GM21528 (cell line): Measurements from ENCODE around the gene PDPK1.

Experiments used
- ATAC-seq: cut with Tn5 transposase; IDR thresholded peaks from one replicate; pipeline ENCODE4 v1.9.1; 2021; ENCODE audit warnings: mild to moderate bottlenecking, moderate library complexity; ENCODE audit not compliant: unreplicated experiment, low FRiP score

The PDPK1 gene

DNA sequence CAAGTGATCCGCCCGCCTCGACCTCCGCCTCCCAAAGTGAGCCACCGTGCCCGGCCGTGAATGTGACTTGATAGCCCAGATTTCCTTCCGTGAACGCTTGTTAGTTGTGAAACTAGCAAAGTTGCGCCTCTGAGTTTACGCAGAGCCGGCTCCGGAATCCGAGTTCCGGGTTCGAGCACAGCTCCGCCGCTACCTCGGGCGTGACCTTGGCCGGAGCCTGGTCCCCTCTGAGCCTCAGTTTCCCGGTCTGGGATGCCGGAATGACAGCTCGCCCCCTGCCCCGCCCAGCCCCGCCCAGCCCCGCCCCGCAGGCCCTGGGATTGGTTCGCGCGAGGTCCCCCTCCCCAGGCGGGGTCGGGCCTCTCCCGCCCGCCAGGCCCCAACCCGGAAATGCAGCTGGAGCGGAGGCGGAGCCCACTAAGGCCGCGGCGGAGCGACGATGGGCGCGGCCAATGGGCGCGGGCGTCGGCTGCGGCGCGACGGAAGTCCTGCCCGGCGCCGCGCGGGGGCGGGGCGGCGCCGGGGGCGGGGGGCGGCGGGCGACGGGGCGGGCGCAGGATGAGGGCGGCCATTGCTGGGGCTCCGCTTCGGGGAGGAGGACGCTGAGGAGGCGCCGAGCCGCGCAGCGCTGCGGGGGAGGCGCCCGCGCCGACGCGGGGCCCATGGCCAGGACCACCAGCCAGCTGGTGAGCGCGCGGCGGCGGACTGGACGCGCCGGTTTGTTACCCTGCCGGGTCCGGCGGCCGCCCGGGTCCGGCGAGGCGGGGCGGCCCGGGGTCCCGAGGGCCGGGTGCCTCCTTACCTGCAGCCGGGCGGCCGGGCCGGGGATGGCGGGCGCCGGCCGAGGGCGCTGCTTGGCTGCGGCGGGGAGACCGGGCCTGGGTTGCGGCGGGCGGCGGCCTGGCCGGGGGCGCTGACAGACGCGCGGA is at the start of gene PDPK1:
Gene PDPK1, plus strand, starts transcription at position 571 of the 929 bp plus-strand sequence. Its CDS starts 92 bp downstream, at position 663.
- ATAC-seq: peak; percentile 80

DNA sequence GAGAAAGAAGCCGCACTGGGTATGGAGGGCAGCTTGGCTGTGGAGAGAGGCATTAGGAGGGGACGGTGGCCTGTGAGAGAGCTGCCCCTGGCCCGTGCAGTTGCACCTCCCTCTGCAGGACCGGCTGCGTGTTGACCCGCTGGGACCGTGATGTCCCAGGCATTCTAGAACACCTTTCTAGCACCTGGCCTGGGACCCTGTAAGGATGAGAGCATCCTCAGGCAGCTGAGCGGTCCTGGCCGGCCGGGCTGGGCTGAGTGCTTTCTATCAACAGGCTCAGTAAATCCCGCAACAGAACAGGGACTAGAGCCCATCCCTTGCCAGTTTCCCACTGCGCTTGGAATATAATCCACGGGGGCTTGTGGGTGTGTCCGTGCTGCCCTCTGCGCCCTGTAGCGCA is 48.2 kb upstream of the PDPK1 start:
- no peak for ATAC-seq

GRCh38 chr16:2490190-2491105 is 47.4 kb upstream of the PDPK1 start:
- no peak for ATAC-seq

DNA sequence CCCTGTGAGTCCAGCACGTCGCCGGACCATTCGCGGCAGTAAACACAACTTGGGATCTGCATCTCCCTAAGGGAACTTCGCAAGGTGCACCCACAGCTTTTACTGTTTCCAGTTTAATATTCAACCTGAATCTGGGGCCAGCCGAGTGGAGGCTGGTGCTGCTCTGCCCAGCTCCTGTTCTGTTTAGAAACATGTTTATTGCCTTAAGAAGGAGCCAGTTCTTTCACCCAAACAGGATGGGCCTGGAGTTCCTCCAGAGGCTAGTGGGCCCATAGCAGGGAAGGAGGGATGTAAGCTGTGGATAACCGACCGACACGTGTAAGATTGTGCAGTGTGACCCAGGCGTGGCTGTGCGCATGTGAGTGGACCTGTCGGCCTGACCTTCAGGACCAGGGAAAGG is 45.5 kb upstream of the PDPK1 start:
- ATAC-seq: no peak

DNA sequence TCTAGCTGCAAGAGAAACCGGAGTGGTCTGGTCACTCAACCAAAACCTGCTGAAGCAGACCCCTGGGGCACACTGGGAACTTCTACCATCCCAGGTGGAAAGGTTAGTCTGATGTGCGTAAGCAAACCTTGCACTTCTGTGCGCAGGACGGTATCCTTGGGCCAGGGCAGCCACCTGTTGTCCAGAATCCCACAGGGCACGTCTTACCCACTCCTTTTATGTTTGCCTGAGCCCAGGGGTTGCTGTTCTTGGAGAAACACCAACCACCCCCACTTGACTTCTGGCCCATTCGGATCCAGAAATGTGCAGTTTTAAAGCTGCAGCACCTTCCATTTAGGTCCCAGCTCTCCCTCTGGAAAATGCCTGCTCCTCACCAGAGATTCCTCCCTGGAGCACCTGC is 44.2 kb upstream of the PDPK1 start:
- ATAC-seq: no peak

GRCh38 chr16:2494616-2495015 is 43.2 kb upstream of the PDPK1 start:
- no peak for ATAC-seq

DNA sequence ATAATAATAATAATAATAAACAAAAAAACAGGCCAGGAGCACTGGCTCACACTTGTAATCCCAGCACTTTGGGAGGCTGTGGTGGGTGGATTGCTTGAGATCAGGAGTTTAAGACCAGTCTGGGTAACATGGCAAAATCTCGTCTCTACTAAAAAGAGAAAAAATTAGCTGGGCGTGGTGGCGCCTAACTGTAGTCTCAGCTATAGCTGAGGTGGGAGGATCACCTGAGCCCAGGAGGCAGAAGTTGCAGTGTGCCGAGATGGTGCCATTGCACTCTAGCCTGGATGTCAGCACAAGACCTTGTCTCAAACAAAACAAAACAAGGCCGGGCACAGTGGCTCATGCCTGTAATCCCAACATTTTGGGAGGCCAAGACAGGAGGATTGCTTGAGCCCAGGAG is 42.8 kb upstream of the PDPK1 start:
- no peak for ATAC-seq

DNA sequence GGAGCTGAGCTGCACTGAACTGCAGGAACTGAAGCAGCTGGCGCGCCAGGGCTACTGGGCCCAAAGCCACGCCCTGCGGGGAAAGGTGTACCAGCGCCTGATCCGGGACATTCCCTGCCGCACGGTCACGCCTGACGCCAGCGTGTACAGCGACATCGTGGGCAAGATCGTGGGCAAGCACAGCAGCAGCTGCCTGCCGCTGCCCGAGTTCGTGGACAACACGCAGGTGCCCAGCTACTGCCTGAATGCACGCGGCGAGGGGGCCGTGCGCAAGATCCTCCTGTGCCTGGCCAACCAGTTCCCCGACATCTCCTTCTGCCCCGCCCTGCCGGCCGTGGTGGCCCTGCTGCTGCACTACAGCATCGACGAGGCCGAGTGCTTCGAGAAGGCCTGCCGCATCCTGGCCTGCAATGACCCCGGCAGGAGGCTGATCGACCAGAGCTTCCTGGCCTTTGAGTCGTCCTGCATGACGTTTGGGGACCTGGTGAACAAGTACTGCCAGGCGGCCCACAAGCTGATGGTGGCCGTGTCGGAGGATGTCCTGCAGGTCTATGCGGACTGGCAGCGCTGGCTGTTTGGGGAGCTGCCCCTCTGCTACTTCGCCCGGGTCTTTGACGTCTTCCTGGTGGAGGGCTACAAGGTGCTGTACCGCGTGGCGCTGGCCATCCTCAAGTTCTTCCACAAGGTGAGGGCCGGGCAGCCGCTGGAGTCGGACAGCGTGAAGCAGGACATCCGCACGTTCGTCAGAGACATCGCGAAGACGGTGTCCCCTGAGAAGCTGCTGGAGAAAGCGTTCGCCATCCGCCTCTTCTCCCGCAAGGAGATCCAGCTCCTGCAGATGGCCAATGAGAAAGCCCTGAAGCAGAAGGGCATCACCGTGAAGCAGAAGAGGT is 41.4 kb upstream of the PDPK1 start:
- ATAC-seq: no peak

DNA sequence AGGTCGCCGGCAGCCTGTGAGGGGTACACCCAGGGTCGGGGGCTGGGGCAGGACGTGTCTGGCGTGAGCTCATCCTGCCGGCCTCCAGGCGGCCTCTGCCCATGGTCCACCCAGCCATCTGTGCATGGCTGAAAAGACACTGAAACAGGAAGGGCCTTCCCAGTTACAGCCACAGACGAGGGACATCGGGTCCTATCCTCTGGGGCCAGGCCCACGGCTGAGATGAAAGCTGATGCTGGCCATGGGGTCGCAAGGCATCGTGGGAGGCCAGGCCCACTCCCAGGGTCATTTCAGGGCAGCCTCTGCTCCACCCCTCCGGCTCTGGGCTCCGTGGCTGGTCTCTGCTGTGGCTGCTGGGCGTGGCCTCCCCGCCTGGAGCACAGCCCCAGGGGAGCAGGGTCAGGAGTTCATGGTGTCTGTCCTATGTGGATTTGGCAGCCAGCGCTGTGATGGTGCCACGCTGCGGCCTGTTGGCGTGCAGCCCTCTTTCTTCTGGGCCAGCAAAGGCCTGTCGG is 40.6 kb upstream of the PDPK1 start:
- no peak for ATAC-seq

GRCh38 chr16:2497695-2498484 is 39.9 kb upstream of the PDPK1 start:
- no peak for ATAC-seq

DNA sequence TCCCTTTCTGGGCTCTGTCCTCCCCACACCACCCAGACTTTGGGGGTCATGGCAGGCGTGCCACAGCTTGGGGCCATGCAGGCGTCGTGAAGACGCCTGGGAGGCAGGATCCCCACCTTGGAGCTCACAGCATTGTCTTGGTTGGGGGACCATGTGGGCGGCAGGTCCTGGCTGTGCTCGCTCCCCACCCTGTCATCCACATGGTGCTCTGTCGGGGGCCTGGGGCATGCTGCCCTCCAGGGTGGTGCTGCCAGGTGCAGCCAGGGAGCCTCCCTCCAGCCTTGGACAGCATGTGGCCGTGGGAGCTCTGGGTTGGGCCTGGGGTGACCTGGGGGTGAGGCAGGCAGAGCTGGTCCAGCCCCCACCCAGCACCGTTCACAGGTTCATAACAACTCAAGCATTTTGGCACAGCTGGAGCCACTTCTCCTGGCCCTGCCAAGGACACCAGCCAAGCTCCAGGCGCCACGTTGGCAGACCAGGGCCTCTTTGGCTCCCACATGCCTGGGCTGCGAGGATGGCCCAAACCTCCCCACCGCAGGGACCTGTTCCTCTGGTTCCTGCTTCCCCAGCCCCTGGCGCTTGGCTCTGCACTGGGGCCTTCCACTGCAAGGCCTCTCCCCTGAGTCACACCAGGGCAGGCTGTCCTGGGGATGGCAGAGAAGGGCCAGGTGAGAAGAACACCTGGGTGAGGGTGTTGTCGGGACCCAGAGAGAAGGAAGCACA is 39.1 kb upstream of the PDPK1 start:
- ATAC-seq: no peak

GRCh38 chr16:2499454-2499853 is 38.4 kb upstream of the PDPK1 start:
- no peak for ATAC-seq

DNA sequence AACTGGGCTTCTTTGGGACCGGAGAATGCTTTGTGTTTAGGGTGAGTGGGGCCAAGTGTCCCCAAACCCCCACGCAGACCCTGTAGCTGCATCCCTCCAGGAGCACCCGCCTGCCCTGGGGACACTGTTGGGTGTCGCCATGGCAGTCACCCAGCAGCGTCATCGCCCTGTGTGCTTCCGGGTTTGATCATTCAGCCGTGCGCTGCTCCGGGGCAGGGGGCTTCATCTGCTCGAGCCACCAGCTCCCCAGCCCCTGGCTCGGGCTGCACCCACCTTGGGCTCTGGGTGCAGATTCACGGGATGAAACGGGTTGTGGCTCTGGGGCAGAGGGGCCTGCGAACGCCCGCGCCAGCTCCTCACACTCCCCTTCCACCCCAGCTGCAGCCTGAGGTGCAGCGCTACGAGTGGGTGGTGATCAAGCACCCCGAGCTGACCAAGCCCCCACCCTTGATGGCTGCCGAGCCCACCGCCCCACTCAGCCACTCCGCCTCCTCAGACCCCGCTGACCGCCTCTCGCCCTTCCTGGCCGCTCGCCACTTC is 37.9 kb upstream of the PDPK1 start:
- ATAC-seq: no peak

DNA sequence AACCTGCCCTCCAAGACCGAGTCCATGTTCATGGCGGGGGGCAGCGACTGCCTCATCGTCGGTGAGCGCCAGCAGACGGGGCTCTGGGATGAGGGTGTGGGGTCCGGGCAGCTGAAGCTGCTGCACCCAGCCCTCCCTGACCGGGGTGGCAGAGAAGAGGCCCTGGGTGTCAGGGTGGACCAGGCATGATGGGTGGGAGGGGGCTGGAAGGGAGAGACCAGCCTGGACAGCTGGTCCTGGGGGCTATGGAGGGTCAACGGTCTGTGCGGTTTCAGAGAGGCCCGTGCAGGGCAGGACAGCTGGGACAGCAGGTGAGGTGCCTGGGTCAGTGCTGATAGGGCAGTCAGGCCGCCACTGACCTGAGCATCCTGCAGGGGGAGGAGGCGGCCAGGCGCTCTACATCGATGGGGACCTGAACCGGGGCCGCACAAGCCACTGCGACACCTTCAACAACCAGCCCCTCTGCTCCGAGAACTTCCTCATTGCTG is 37.3 kb upstream of the PDPK1 start:
- ATAC-seq: no peak

DNA sequence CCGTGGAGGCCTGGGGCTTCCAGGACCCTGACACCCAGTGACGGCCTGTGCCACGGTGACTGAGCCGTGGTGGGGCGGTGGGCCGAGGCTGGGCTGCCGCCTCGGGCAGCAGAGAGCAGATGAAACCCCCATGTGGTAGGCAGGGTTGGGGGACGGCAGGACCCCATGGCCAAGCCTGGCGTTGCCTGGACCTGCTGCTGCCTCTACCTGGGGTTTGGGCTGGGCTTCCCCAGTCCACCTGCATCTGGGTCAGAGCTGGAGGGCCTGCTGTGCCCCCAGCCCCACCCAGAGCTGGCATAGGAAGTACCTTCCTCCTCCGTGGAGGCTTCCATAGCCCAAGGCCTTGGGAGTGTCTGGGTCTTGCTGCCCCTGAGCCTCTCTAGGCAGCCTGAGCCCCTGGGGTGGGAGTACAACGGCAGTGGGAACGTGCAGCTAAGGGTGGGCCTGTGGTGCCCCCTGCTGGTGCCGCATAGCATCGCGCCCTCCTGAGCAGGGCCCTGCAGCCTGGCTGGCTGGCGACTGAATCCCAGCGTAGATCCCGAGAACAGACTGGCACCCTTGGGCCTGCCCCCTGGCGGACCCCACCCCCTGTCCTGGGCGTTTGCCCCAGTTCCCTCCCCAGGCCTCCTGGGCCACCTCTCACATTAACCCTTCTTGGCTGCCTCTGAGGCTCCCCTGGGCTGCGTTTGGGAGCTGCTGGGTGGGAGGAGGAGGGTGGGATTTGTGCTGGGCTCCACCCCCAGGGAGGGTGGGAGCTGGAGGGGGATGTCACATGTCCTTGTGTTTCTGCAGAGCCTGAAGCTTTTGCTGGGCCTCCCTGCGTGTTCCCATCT is 36.7 kb upstream of the PDPK1 start:
- no peak for ATAC-seq

DNA sequence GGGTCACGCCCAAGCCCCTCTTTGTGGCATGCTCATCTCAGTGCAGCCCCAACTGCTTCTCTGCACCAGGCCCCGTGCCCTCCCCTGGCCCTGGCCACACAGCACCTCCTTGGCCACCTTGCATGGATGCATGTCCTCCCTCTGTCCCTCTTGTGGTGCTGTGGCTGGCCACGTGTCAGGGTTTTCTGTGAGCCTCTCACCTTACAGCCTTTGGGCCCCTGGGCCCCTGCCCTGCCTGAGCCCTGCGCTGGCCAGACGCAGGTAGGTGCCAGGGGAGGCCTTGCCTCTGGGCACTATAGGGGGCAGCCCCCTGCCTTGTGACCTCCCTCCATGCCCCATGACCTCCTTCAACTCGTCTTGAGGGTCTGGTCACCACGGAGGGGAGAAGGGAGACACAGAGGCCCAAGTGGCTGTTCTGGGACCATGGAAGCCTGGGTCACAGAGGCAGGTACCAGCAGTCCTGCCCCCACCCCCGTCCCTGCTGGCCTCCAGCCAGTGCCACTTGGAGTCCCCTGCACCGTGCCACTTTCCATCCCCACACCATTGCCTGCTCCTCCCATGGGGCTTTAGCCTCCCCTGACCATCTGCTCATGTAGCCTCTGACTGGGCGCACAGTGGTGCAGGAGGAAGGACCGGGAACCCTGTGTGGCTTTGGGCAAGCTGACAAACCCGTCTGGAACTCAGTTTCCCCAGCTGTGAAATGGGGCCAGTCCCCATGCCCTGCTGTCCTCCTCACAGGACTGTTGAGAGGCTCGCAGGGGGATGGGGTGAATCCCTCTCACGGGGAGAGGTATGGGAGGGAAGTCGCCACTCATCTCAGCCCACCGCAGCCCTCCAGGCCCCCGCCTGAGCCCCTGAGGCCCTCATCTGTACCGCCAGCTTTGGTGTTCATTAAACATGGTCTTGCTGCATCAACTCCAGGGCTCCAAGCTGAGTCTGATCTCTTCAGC is 35.6 kb upstream of the PDPK1 start:
- no peak for ATAC-seq
